Uterine smooth muscle cell (primary cell): Measurements from ENCODE around the gene CDNF. TPM values are rescaled to one million over a fixed set of nuclear protein-coding genes. Genes with fewer than 3 reads are reported as not detected.

ENCODE experiments used
- total RNA-seq: library from RNA; depleted of rRNA; stranded (reverse); fragments of >200 nt; gene quantifications from 2 replicates; pipeline ENCODE4 v1.2.3, GENCODE V29; 2014

The CDNF gene
- total RNA-seq = 1.1 and 1.3 TPM in 2 replicates

DNA sequence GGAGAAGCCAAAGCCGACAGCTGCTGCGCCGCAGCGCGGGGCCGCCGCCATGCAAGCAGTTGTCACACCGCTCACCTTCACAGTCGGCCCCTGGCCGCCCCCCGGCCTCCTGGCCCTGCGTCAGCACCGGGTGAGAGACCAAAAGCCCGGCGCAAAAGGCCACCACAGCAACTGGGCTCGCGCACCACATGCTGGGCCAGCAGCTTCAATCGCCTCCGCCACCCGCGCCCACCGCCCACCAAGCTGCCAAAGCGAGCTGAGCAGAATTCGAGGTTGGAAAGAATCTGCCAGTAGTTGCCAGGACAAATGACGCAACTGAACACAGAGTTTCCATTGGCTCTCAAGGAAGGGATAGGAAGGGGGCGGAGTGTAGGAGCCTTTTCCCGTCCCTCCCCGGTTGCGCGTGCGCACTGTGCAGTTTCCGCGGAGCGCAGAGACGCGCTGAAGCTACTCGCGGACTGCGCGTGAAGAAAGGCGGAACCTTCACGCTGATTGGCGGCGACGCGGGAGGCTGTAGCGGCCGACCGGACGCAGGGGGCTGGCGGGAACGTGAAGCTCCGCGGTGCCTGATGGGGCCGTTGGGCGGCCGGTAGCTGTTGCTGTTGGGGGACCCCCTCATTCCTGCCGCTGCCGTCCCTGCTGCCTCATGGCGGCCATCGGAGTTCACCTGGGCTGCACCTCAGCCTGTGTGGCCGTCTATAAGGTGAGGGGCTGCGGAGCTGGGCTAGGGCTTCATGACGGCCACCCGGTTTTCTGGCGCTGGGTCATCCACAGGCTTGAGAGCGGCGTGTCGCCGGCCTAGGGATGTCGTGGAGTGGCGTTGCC is at the start of gene CDNF, which contains the start of the genes HSPA14 and MSANTD7:
CDNF (minus strand) TSS at position 281 of the 825 bp plus-strand sequence; CDS start at position 190, 91 bp downstream.
HSPA14 (plus strand) TSS at position 550 of the 825 bp plus-strand sequence; CDS start at position 647, 97 bp downstream.
MSANTD7 (plus strand) TSS at position 550 of the 825 bp plus-strand sequence. CDS start 3,979 bp downstream, outside the sequence.

DNA sequence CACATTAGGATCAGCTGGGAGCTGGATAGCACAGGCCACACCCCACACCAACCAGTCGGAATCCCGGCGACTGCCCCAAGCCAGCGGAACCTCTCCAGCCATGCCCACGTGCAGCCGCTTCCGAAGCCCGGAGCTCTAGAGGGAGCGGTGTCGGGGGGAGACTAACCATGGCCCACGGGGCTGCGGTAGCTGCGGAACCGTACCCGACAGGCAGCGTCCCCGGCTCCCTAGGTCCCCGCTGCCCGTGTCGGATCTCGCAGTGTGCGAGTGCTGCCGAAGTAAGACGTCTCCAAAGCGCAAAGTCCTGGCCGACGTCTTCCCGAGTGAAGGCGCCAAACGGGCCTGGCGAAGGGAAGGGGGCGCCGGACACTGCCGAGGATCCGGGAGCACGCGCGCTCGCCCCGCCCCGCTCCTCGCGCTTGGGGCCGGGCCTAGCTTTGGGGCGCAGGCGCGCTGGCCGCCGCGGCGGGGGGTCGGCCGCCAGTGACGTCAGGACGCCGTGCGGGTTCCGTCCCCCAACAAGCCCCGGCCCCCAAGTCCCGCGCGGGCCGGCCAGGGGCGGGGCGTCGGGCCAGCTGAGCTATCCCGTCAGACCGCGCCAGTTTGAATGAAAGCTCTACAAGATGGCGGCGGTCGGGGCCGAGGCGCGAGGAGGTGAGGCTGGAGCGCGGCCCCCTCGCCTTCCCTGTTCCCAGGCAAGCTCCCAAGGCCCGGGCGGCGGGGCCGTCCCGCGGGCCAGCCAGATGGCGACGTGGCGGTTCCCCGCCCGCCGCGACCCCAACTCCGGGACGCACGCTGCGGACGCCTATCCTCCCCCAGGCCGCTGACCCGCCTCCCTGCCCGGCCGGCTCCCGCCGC is 40.7 kb upstream of the CDNF start, which contains the start of gene SUV39H2:
SUV39H2 (plus strand) TSS at position 601 of the 858 bp plus-strand sequence; CDS start at position 624, 23 bp downstream.

DNA sequence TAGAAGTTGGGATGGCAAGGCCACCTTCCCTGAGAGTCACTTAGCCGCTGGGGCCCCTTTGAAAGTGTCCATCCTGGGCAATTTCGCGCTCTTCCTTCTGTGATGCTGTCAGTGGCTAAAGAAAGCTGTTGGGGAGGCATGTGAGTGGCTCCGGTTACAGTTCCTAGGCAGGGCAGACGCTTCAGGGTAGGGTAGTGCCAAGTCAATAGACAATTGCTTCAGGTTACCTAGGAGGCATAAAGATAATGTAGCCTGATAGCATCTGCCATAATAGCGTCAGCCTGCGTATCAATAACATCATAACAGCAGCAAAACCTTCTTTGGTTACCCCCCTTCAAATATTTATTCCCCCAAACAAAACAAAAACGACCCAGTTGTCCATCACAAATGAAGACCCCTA is 63.0 kb downstream of the CDNF start, which contains the start of gene FAM107B:
FAM107B (minus strand) TSS at position 101 of the 400 bp plus-strand sequence. CDS start 234 bp downstream, outside the sequence.

Other genes with a start within 250 kb of the CDNF start
- 22.0 and 34.2 TPM in 2 replicates for gene FAM107B, start 63.1 kb downstream of the CDNF start, total RNA-seq
- 12.2 and 23.8 TPM in 2 replicates for gene HSPA14, start 269 bp upstream of the CDNF start, total RNA-seq
- gene MSANTD7, start 269 bp upstream of the CDNF start, total RNA-seq = 14.9 and 18.3 TPM in 2 replicates
- gene SUV39H2, start 40.8 kb upstream of the CDNF start, total RNA-seq = 15.6 and 29.1 TPM in 2 replicates
- 13.1 and 18.5 TPM in 2 replicates for gene DCLRE1C, start 116.1 kb upstream of the CDNF start, total RNA-seq
- not detected in 2 replicates for gene MEIG1, start 121.4 kb upstream of the CDNF start, total RNA-seq
- 0.25 TPM in 1 of 2 replicates, not detected in the other for gene OLAH, start 205.9 kb upstream of the CDNF start, total RNA-seq